Stimulated activated CD8-positive, alpha-beta memory T cell treated with anti-CD3 and anti-CD28 coated beads, Interleukin-7, amount 100 ng/mL, for 4 hours (primary cell): ENCODE measurements around the gene LRP3.

Source experiments
- DNase-seq, 2 donors: peaks; one replicate each; pipeline ENCODE4 v3.0.0-alpha.2; 2020; ENCODE audit warnings: low read depth in 2 of 2

The LRP3 gene

GRCh38 chr19:33236696-33237390 lies 42.7 kb downstream of the LRP3 start:
- DNase-seq: no peak

GRCh38 chr19:33238481-33239149 lies 44.5 kb downstream of the LRP3 start:
- no peak for DNase-seq

- no peak for DNase-seq
These were observed 45.3 kb downstream of the LRP3 start for GRCh38 chr19:33239223-33239975.

- no peak for DNase-seq
These were observed 46.1 kb downstream of the LRP3 start for GRCh38 chr19:33240181-33240771.

- DNase-seq: no peak
These were observed 47.0 kb downstream of the LRP3 start for GRCh38 chr19:33241091-33241529.

GRCh38 chr19:33241530-33242101 lies 47.5 kb downstream of the LRP3 start:
- peak; percentile 4 to 53 for DNase-seq

GRCh38 chr19:33242131-33242530 lies 48.0 kb downstream of the LRP3 start:
- no peak for DNase-seq

GRCh38 chr19:33242911-33243310 lies 48.8 kb downstream of the LRP3 start:
- no peak for DNase-seq

- no peak for DNase-seq
These were observed 52.0 kb downstream of the LRP3 start for GRCh38 chr19:33245948-33246708.

- DNase-seq: no peak
These were observed 52.7 kb downstream of the LRP3 start for GRCh38 chr19:33246709-33247440.

GRCh38 chr19:33247441-33247819 lies 53.3 kb downstream of the LRP3 start:
- DNase-seq: no peak

GRCh38 chr19:33248104-33248503 lies 54.0 kb downstream of the LRP3 start:
- DNase-seq: no peak

- no peak for DNase-seq
These were observed 54.4 kb downstream of the LRP3 start for GRCh38 chr19:33248553-33248953.

- no peak for DNase-seq
These were observed 55.0 kb downstream of the LRP3 start for GRCh38 chr19:33248954-33249613.

GRCh38 chr19:33249740-33250366 lies 55.7 kb downstream of the LRP3 start:
- no peak for DNase-seq

GRCh38 chr19:33250500-33250899 lies 56.4 kb downstream of the LRP3 start:
- no peak for DNase-seq

- no peak for DNase-seq
These were observed 56.9 kb downstream of the LRP3 start for GRCh38 chr19:33251076-33251475.

GRCh38 chr19:33251526-33252090 lies 57.5 kb downstream of the LRP3 start:
- DNase-seq: no peak

- no peak for DNase-seq
These were observed 58.4 kb downstream of the LRP3 start for GRCh38 chr19:33252418-33252962.
